Suppressor macrophage treated with lipopolysaccharide for 1 hour (primary cell): Measurements from ENCODE around the gene CAST.
A peak's percentile ranks its signal among the peaks of the same experiment; 100 is the strongest.
"Not testable (repeated sequence)": the region's sequence is repeated elsewhere in the genome, so short reads cannot be mapped to it uniquely, and the experiment has no call there.

Source experiments
- DNase-seq, 3 donors: peaks; one replicate each; pipeline ENCODE4 v3.0.0-alpha.2; 2020 to 2022

The CAST gene

GRCh38 chr5:96781031-96781971, 119.1 kb downstream of the CAST start:
- DNase-seq, result no peak

- DNase-seq, result no peak
Measured at GRCh38 chr5:96783326-96783725, 121.2 kb downstream of the CAST start.

GRCh38 chr5:96785326-96786109, 123.3 kb downstream of the CAST start:
- DNase-seq, result no peak

- peak; percentile 70 to 75 (median 74) for DNase-seq
Measured at GRCh38 chr5:96788112-96788749, 126.1 kb downstream of the CAST start.

GRCh38 chr5:96789794-96790330, 127.7 kb downstream of the CAST start:
- DNase-seq, result no peak

GRCh38 chr5:96790961-96791504, 128.9 kb downstream of the CAST start:
- peak; percentile 75 to 84 (median 83) for DNase-seq

GRCh38 chr5:96794757-96795156, 132.6 kb downstream of the CAST start:
- DNase-seq, result no peak

- DNase-seq, result no peak
Measured at GRCh38 chr5:96795626-96796025, 133.4 kb downstream of the CAST start.

- DNase-seq, result no peak
Measured at GRCh38 chr5:96796434-96796833, 134.3 kb downstream of the CAST start.

- not testable (repeated sequence) for DNase-seq
Measured at GRCh38 chr5:96801718-96802117, 139.5 kb downstream of the CAST start.

GRCh38 chr5:96807075-96807654, 145.0 kb downstream of the CAST start:
- DNase-seq, result peak; percentile 57 to 82 (median 65)

GRCh38 chr5:96808541-96808828, 146.3 kb downstream of the CAST start:
- no peak for DNase-seq

- peak in 1 of 3 donors; percentile 38 for DNase-seq
Measured at GRCh38 chr5:96808868-96809558, 146.8 kb downstream of the CAST start.

GRCh38 chr5:96809921-96810320, 147.7 kb downstream of the CAST start:
- DNase-seq, result peak; percentile 36 to 57 (median 45)

GRCh38 chr5:96812851-96813250, 150.7 kb downstream of the CAST start:
- DNase-seq, result no peak

- DNase-seq, result no peak
Measured at GRCh38 chr5:96814041-96814440, 151.9 kb downstream of the CAST start.

- DNase-seq, result peak in 1 of 3 donors; percentile 10
Measured at GRCh38 chr5:96816411-96816939, 154.3 kb downstream of the CAST start.

- DNase-seq, result peak in 2 of 3 donors; percentile 12 to 37
Measured at GRCh38 chr5:96816991-96817390, 154.8 kb downstream of the CAST start.

GRCh38 chr5:96817506-96817905, 155.3 kb downstream of the CAST start:
- DNase-seq, result no peak

GRCh38 chr5:96818125-96818788, 156.1 kb downstream of the CAST start:
- DNase-seq, result no peak

- DNase-seq, result no peak
Measured at GRCh38 chr5:96819806-96820205, 157.6 kb downstream of the CAST start.
